HEK293 (cell line): ENCODE data around the gene TMEM218.

ENCODE experiments used
- OSR2 ChIP-seq: fragments of 450-650 bp; formaldehyde crosslinking; IDR thresholded peaks from 2 replicates; pipeline ENCODE4 v1.5.1; 2016; ENCODE audit warnings: missing biosample characterization, missing genetic modification characterization
- PATZ1 ChIP-seq: fragments of 450-650 bp; formaldehyde crosslinking; IDR thresholded peaks from 2 replicates; pipeline ENCODE4 v1.5.1; 2016; ENCODE audit warnings: missing biosample characterization, missing genetic modification characterization
- TRIM28 ChIP-seq: IDR thresholded peaks from 2 replicates; pipeline ENCODE4 v1.6.1; 2011; ENCODE audit warnings: low read length, control low read depth, borderline replicate concordance
- ZNF138 ChIP-seq: fragments of 450-650 bp; formaldehyde crosslinking; IDR thresholded peaks from 2 replicates; pipeline ENCODE4 v1.5.1; 2016; ENCODE audit warnings: missing biosample characterization, missing genetic modification characterization, borderline replicate concordance
- ZNF274 ChIP-seq, 2 experiments: fragments of 200-500 bp in 1 of 2; fragments of 450-650 bp in 1 of 2; sonication (Bioruptor generic) in 1 of 2; formaldehyde crosslinking in 1 of 2; IDR thresholded peaks; 2 replicates each; pipeline versions ENCODE4 v1.5.1 to v1.6.1; 2014 to 2016; ENCODE audit warnings: borderline replicate concordance in 1 of 2, inconsistent platforms in 1 of 2, low read length in 1 of 2, missing biosample characterization in 1 of 2, missing genetic modification characterization in 1 of 2

GRCh38 chr11:125078516-125079140, 32.8 kb downstream of the TMEM218 start:
- TF ChIP-seq ZNF138 (tag by site-specific recombination): no peak
- no peak for TF ChIP-seq ZNF274 (IDR thresholded peaks at IDR 0.05; ENCODE audit: low read length)
- TF ChIP-seq ZNF274 (tag by site-specific recombination; IDR thresholded peaks at IDR 0.05; ENCODE audit: borderline replicate concordance): no peak
- no peak for TF ChIP-seq OSR2 (tag by site-specific recombination)
- TF ChIP-seq PATZ1 (tag by site-specific recombination): no peak
- no peak for TF ChIP-seq TRIM28
